ENCODE data around the gene PCYT2. TPM values are rescaled to one million over a fixed set of nuclear protein-coding genes. Genes with fewer than 3 reads are reported as not detected.

PCYT2 gene
- total RNA-seq, 1 donor from 2014 or later: 6.8 TPM

DNA sequence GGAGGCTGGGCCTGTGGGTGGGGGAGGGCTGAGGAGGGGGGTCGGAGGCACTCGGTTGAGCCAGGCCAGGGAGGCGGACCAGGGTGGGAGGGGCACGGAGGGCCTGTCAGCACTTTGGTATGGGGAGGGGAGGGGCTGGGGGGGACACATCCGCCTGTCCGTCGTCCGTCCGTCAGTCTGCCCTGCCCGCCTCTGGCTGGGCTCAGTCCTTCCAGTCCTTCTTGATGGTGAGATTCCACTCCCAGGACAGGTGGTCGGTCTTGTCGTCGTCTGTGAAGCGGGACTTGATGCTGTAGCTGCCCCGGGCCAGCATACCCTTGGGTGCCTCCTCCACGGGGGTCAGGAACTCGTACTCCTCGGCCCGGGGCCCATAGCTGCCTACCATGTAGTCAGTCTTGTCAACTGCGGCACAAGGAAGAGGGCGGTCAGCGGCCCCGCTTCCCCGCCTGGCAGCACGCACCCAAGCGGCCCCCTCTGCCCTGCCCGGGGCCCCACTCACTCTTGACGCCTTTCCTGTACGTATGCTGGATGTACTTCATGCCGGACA lies 42.5 kb downstream of the PCYT2 start:
- TF ChIP-seq EZH2phosphoT487 (IDR thresholded peaks at IDR 0.05) (no peak), EZH2 (IDR thresholded peaks at IDR 0.05) (no peak)
- TF ChIP-seq, protein P1, sequence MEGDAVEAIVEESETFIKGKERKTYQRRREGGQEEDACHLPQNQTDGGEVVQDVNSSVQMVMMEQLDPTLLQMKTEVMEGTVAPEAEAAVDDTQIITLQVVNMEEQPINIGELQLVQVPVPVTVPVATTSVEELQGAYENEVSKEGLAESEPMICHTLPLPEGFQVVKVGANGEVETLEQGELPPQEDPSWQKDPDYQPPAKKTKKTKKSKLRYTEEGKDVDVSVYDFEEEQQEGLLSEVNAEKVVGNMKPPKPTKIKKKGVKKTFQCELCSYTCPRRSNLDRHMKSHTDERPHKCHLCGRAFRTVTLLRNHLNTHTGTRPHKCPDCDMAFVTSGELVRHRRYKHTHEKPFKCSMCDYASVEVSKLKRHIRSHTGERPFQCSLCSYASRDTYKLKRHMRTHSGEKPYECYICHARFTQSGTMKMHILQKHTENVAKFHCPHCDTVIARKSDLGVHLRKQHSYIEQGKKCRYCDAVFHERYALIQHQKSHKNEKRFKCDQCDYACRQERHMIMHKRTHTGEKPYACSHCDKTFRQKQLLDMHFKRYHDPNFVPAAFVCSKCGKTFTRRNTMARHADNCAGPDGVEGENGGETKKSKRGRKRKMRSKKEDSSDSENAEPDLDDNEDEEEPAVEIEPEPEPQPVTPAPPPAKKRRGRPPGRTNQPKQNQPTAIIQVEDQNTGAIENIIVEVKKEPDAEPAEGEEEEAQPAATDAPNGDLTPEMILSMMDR (IDR thresholded peaks at IDR 0.05): no peak
- Mint-ChIP-seq H3K27me3 (ENCODE audit: insufficient read depth, low read depth) (peaks cover 6% of the 10 kb centered on the region), H3K36me3 (peaks cover 3% of the 10 kb centered on the region), H3K27ac (no peak overlapping the region), H3K4me1 (peaks cover 16% of the 10 kb centered on the region), H3K9me3 (no peaks in the 10 kb centered on the region), H3K4me3 (peak overlapping the region; percentile 60)
- Histone ChIP-seq H3K4me2 (peak overlapping the region; percentile 99), H3K36me3 (no peaks in the 10 kb centered on the region), H3K4me1 (peaks cover 14% of the 10 kb centered on the region), H3K4me3 (no peak overlapping the region), H3K27ac (peak overlapping the region; percentile 85), H3F3A (ENCODE audit: low read depth) (peaks cover 57% of the 10 kb centered on the region), H3K9me3 (ENCODE audit: low read depth) (no peaks in the 10 kb centered on the region), H3K27me3 (no peaks in the 10 kb centered on the region), H3K9ac (no peak overlapping the region), H4K20me1 (ENCODE audit: low read depth) (peaks cover 46% of the 10 kb centered on the region), H2AFZ (replicated peaks) (no peak overlapping the region), H3K79me2 (ENCODE audit: low read depth) (peaks cover 35% of the 10 kb centered on the region)
- DNase-seq (ENCODE audit: low spot score): peak; percentile 35

DNA sequence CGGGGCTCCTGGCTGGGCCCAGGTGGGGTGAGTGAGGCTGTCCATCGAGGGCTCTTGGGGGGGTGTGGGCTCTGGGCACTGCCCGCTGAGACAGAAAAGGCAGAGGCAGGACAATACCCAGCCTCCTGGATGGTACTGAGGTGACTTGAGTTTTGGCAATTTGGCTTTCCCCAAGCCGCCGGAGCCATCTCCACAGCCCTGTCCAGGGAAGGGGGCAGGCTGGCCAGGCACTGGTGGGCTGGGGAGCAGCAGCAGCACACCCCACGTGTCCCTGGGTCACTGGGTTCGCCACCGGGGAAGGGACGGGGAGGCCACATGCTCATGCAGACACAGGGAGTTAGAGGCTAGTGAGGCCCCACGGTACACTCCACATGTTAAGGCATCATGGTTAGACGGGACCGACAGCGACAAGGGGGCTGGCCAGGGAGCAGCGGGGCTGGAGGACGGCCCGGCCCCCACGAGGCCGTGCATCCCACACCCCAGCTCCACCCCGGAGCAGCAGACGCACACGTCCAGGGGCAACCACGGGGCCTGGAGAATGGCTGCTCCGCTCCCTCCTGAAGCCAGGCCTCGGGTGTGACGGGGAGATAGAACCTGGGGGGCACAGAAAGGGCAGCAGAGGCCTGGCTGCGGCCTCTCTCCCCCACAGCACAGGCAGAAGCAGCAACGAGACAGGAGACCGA lies 43.1 kb downstream of the PCYT2 start:
- Histone ChIP-seq H3K27me3 (no peaks in the 10 kb centered on the region), H3K36me3 (no peaks in the 10 kb centered on the region), H3K79me2 (ENCODE audit: low read depth) (peaks cover 42% of the 10 kb centered on the region), H3K4me1 (peaks cover 14% of the 10 kb centered on the region), H2AFZ (replicated peaks) (no peak overlapping the region), H4K20me1 (ENCODE audit: low read depth) (peaks cover 51% of the 10 kb centered on the region), H3F3A (ENCODE audit: low read depth) (peaks cover 57% of the 10 kb centered on the region), H3K9ac (no peak overlapping the region), H3K4me3 (no peak overlapping the region), H3K4me2 (no peak overlapping the region), H3K27ac (peak overlapping the region; percentile 85), H3K9me3 (ENCODE audit: low read depth) (no peaks in the 10 kb centered on the region)
- Mint-ChIP-seq H3K4me3 (no peak overlapping the region), H3K27ac (no peak overlapping the region), H3K9me3 (no peaks in the 10 kb centered on the region), H3K27me3 (ENCODE audit: insufficient read depth, low read depth) (peaks cover 6% of the 10 kb centered on the region), H3K36me3 (peaks cover 3% of the 10 kb centered on the region), H3K4me1 (peaks cover 18% of the 10 kb centered on the region)
- no peak for TF ChIP-seq EZH2 (IDR thresholded peaks at IDR 0.05)
- TF ChIP-seq, protein P1 (IDR thresholded peaks at IDR 0.05): no peak
- TF ChIP-seq EZH2phosphoT487 (IDR thresholded peaks at IDR 0.05): no peak
- DNase-seq (ENCODE audit: low spot score): no peak

DNA sequence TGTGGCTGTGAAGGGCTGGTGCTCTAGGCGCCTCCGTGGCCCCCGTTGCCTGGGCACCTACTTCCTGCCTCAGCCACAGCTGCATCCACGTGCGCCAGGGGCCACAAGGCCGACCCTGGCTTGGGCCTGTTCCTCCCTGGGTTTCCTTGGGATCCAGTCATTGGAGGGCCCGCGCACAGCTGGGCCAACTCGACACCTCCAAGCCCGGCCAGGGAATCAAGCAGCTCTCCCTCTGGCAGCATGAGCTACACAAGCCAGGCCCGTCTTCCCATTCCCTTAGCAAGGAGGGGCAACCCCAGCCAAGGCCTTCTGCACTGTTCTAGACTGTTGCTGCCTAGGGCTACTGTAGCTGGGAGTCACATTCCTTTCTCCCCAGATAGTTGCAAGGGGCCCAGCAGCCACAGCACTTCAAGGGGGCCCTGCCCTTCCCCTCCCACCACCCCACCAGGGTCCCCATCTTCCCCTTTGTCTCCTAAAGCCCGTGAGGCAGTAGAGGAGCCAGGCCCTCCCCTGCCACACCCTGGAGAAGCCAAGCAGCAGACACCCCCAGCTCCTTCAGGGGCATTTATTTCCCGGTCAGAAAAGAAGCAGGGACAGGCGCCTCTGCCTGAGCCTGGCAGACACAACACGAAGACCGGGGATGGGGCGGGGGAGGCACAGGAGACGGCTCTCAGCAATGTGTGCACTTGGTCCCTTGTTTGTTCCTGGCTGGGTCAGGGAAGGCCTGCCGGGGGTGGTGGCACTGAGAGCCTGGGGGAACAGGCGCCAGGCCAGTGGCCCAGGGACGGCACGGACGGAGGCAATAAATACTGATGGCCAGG lies 43.8 kb downstream of the PCYT2 start:
- Mint-ChIP-seq H3K9me3 (no peaks in the 10 kb centered on the region), H3K4me3 (no peak overlapping the region), H3K4me1 (peaks cover 17% of the 10 kb centered on the region), H3K36me3 (peaks cover 6% of the 10 kb centered on the region), H3K27me3 (ENCODE audit: insufficient read depth, low read depth) (peaks cover 6% of the 10 kb centered on the region), H3K27ac (peak overlapping the region; percentile 46)
- no peaks in the 10 kb centered on the region for H3K36me3 ChIP-seq
- TF ChIP-seq EZH2phosphoT487 (IDR thresholded peaks at IDR 0.05) (no peak), EZH2 (IDR thresholded peaks at IDR 0.05) (no peak)
- TF ChIP-seq, protein P1 (IDR thresholded peaks at IDR 0.05): no peak
- H3F3A ChIP-seq (ENCODE audit: low read depth): peaks cover 58% of the 10 kb centered on the region
- H3K9ac ChIP-seq: no peak overlapping the region
- peaks cover 52% of the 10 kb centered on the region for H4K20me1 ChIP-seq (ENCODE audit: low read depth)
- H3K27me3 ChIP-seq: no peaks in the 10 kb centered on the region
- H2AFZ ChIP-seq (replicated peaks): no peak overlapping the region
- DNase-seq (ENCODE audit: low spot score): peak; percentile 37
- peaks cover 44% of the 10 kb centered on the region for H3K79me2 ChIP-seq (ENCODE audit: low read depth)
- peak overlapping the region; percentile 85 for H3K27ac ChIP-seq
- H3K4me1 ChIP-seq: peaks cover 13% of the 10 kb centered on the region
- no peak overlapping the region for H3K4me2 ChIP-seq
- H3K4me3 ChIP-seq: no peak overlapping the region
- no peaks in the 10 kb centered on the region for H3K9me3 ChIP-seq (ENCODE audit: low read depth)

All from neural progenitor cell (in vitro differentiated cells).